Sigmoid colon (tissue), 7 donors: ENCODE data around the gene IL1RAPL1. TPM values are rescaled to one million over a fixed set of nuclear protein-coding genes. Genes with fewer than 3 reads are reported as not detected.

Experiments used
- DNase-seq: peaks from one replicate; pipeline ENCODE4 v3.0.0-alpha.2; 2019
- H3K27ac ChIP-seq, 4 donors: fragments of 200-600 bp; sonication (generic); one replicate each; pipeline ENCODE4 v1.5.1; 2016 to 2019; ENCODE audit warnings: mild to moderate bottlenecking in 1 of 4
- H3K27me3 ChIP-seq, 3 donors: fragments of 200-600 bp; sonication (generic); one replicate each; pipeline ENCODE4 v1.5.1; 2019; ENCODE audit warnings: mild to moderate bottlenecking in 1 of 3
- H3K36me3 ChIP-seq, 4 donors: fragments of 200-600 bp; sonication (generic); one replicate each; pipeline ENCODE4 v1.5.1; 2016 to 2019
- H3K4me1 ChIP-seq, 4 donors: fragments of 200-600 bp; sonication (generic); one replicate each; pipeline ENCODE4 v1.5.1; 2017 to 2019
- H3K4me3 ChIP-seq, 4 donors: fragments of 200-600 bp; sonication (generic); one replicate each; pipeline ENCODE4 v1.5.1; 2017 to 2019; ENCODE audit warnings: mild to moderate bottlenecking in 2 of 4, moderate library complexity in 1 of 4
- H3K9me3 ChIP-seq, 4 donors: fragments of 200-600 bp in 3 of 4; sonication (generic) in 3 of 4; one replicate each; pipeline versions ENCODE4 v1.5.1 to v1.6.1; 2013 to 2019
- CTCF ChIP-seq, 4 experiments: fragments of 450-650 bp in 3 of 4; fragments of 200-600 bp in 1 of 4; IDR thresholded peaks; one replicate each; pipeline ENCODE4 v1.5.1; 2016 to 2019; ENCODE audit warnings: antibody characterized with exemption in 4 of 4, mild to moderate bottlenecking in 3 of 4, moderate library complexity in 2 of 4
- EP300 ChIP-seq, 4 donors: sonication (generic); formaldehyde crosslinking; IDR thresholded peaks; one replicate each; pipeline ENCODE4 v1.6.1; 2017; ENCODE audit warnings: antibody characterized with exemption in 4 of 4
- POLR2A ChIP-seq, 2 donors: fragments of 450-650 bp; IDR thresholded peaks; one replicate each; pipeline ENCODE4 v1.6.1; 2016; ENCODE audit warnings: antibody characterized with exemption in 2 of 2, mild to moderate bottlenecking in 2 of 2, moderate library complexity in 2 of 2
- POLR2AphosphoS5 ChIP-seq, 4 donors: sonication (generic); formaldehyde crosslinking; IDR thresholded peaks; one replicate each; pipeline ENCODE4 v1.6.1; 2017; ENCODE audit warnings: antibody characterized with exemption in 4 of 4
- WGBS, 2 donors: extraction: QIAGEN DNeasy Blood & Tissue Kit; methylation state at CpG; one replicate each; pipeline ENCODE4 v1.1.7; 2013; 5-methylcytosine and 5-hydroxymethylcytosine counted together
- intact Hi-C: fragments of 100-400 bp; cut with DNase I; formaldehyde crosslinking; loops from one replicate; pipeline ENCODE4 v1.15.1; 2023
- polyA plus RNA-seq, 3 donors: library from polyadenylated mRNA; stranded (reverse); fragments of 200-250 nt; gene quantifications; one replicate each; pipeline ENCODE4 v1.2.3, GENCODE V29; 2013
- total RNA-seq, 4 donors: library from RNA; depleted of rRNA; stranded (reverse); fragments of >200 nt; gene quantifications; one replicate each; pipeline ENCODE4 v1.1.0, GENCODE V29; 2016
- donor health status: healthy with polysubstance abuse.
- donor health status: Bipolar disorder and iron deficiency.
- donor health status: healthy.

The IL1RAPL1 gene
- total and polyA plus RNA-seq, 7 donors, result 0.07 to 2.5 (median 1.2) TPM; not detected in 2

- WGBS, 2 donors, result 71 to 77% methylated on average over 2 of the region's 2 CpGs
- TF ChIP-seq POLR2A (IDR thresholded peaks at IDR 0.05), result no peak
- TF ChIP-seq POLR2AphosphoS5 (IDR thresholded peaks at IDR 0.05), result no peak
- no peak for TF ChIP-seq CTCF (IDR thresholded peaks at IDR 0.05)
- TF ChIP-seq EP300 (IDR thresholded peaks at IDR 0.05), result no peak
- DNase-seq, result no peak
- no peaks in the 10 kb centered on the region for H3K36me3 ChIP-seq
- no peaks in the 10 kb centered on the region for H3K4me1 ChIP-seq
- intact Hi-C loops, result no loop called here
- H3K27me3 ChIP-seq, result no peaks in the 10 kb centered on the region
- H3K27ac ChIP-seq, result no peak overlapping the region
- H3K9me3 ChIP-seq, result no peaks in the 10 kb centered on the region
- H3K4me3 ChIP-seq, result no peak overlapping the region
Measured at GRCh38 chrX:29726811-29727210, 1139.6 kb downstream of the IL1RAPL1 start.

- intact Hi-C loops, result no loop called here
- Histone ChIP-seq H3K4me1 (no peaks in the 10 kb centered on the region), H3K27ac (no peak overlapping the region), H3K4me3 (no peak overlapping the region), H3K27me3 (no peaks in the 10 kb centered on the region), H3K9me3 (no peaks in the 10 kb centered on the region), H3K36me3 (no peaks in the 10 kb centered on the region)
- DNase-seq, result no peak
- TF ChIP-seq EP300 (IDR thresholded peaks at IDR 0.05) (no peak), POLR2A (IDR thresholded peaks at IDR 0.05) (no peak), POLR2AphosphoS5 (IDR thresholded peaks at IDR 0.05) (no peak), CTCF (IDR thresholded peaks at IDR 0.05) (no peak)
- WGBS, 2 donors, result 33 to 82% methylated on average over 2 of the region's 2 CpGs
Measured at GRCh38 chrX:29728639-29729038, 1141.4 kb downstream of the IL1RAPL1 start.

GRCh38 chrX:29744966-29745365 lies 1157.7 kb downstream of the IL1RAPL1 start:
- intact Hi-C loops, result no loop called here
- Histone ChIP-seq H3K36me3 (no peaks in the 10 kb centered on the region), H3K4me1 (no peaks in the 10 kb centered on the region), H3K27me3 (no peaks in the 10 kb centered on the region), H3K4me3 (no peak overlapping the region), H3K27ac (no peak overlapping the region), H3K9me3 (no peaks in the 10 kb centered on the region)
- WGBS, 2 donors, result 87 to 88% methylated on average over 2 of the region's 2 CpGs
- DNase-seq, result no peak
- TF ChIP-seq CTCF (IDR thresholded peaks at IDR 0.05) (no peak), POLR2AphosphoS5 (IDR thresholded peaks at IDR 0.05) (no peak), POLR2A (IDR thresholded peaks at IDR 0.05) (no peak), EP300 (IDR thresholded peaks at IDR 0.05) (no peak)

- Histone ChIP-seq H3K27ac (no peak overlapping the region), H3K4me1 (no peaks in the 10 kb centered on the region), H3K27me3 (no peaks in the 10 kb centered on the region), H3K9me3 (no peaks in the 10 kb centered on the region), H3K36me3 (no peaks in the 10 kb centered on the region), H3K4me3 (no peak overlapping the region)
- WGBS, 2 donors, result 97% methylated on average over 4 of the region's 4 CpGs
- TF ChIP-seq CTCF (IDR thresholded peaks at IDR 0.05), result no peak
- no peak for TF ChIP-seq EP300 (IDR thresholded peaks at IDR 0.05)
- TF ChIP-seq POLR2AphosphoS5 (IDR thresholded peaks at IDR 0.05), result no peak
- TF ChIP-seq POLR2A (IDR thresholded peaks at IDR 0.05), result no peak
- DNase-seq, result no peak
- intact Hi-C loops, result no loop called here
Measured at GRCh38 chrX:29746326-29746725, 1159.1 kb downstream of the IL1RAPL1 start.

- Histone ChIP-seq H3K4me1 (no peaks in the 10 kb centered on the region), H3K27me3 (no peaks in the 10 kb centered on the region), H3K4me3 (no peak overlapping the region), H3K36me3 (no peaks in the 10 kb centered on the region), H3K9me3 (no peaks in the 10 kb centered on the region), H3K27ac (no peak overlapping the region)
- DNase-seq, result no peak
- TF ChIP-seq CTCF (IDR thresholded peaks at IDR 0.05) (no peak), POLR2AphosphoS5 (IDR thresholded peaks at IDR 0.05) (no peak), POLR2A (IDR thresholded peaks at IDR 0.05) (no peak), EP300 (IDR thresholded peaks at IDR 0.05) (no peak)
- intact Hi-C loops, result no loop called here
- 66 to 71% methylated on average over 4 of the region's 4 CpGs for WGBS, 2 donors
Measured at GRCh38 chrX:29762006-29762405, 1174.8 kb downstream of the IL1RAPL1 start.
